ENCODE measurements around the gene PSME3.
"Not testable (repeated sequence)": the region's sequence is repeated elsewhere in the genome, so short reads cannot be mapped to it uniquely, and the experiment has no call there.

The PSME3 gene

GRCh38 chr17:42849031-42849430 lies 15.8 kb downstream of the PSME3 start:
- H3K27ac ChIP-seq (ENCODE audit: low read depth, low read length), result peak overlapping the region; percentile 94
- H3K9ac ChIP-seq (ENCODE audit: low read length in 5 of 5), result peak overlapping the region in 4 of 5 donors; percentile 17 to 77 (median 50)
- no peaks in the 10 kb centered on the region for H3K27me3 ChIP-seq (ENCODE audit: control insufficient read depth in 5 of 5, insufficient read depth in 4 of 5, low read length in 5 of 5)
- peaks cover 20 to 85% (median 66%) of the 10 kb centered on the region in 5 donors for H3K4me1 ChIP-seq (ENCODE audit: control insufficient read depth in 5 of 5, insufficient read depth in 5 of 5, low read length in 5 of 5)
- H3K4me3 ChIP-seq (ENCODE audit: low read depth in 1 of 5, low read length in 5 of 5), result no peak overlapping the region
- peaks cover 0 to 20% (median 19%) of the 10 kb centered on the region in 5 donors for H3K36me3 ChIP-seq (ENCODE audit: control insufficient read depth in 5 of 5, insufficient read depth in 5 of 5, low read length in 5 of 5)
- H3K9me3 ChIP-seq (ENCODE audit: control insufficient read depth in 5 of 5, low read length in 5 of 5), result no peaks in the 10 kb centered on the region

GRCh38 chr17:42849451-42850181 lies 16.4 kb downstream of the PSME3 start:
- no peaks in the 10 kb centered on the region for H3K27me3 ChIP-seq (ENCODE audit: control insufficient read depth in 5 of 5, insufficient read depth in 4 of 5, low read length in 5 of 5)
- H3K27ac ChIP-seq (ENCODE audit: low read depth, low read length), result peak overlapping the region; percentile 94
- H3K9ac ChIP-seq (ENCODE audit: low read length in 5 of 5), result peak overlapping the region; percentile 17 to 77 (median 55)

GRCh38 chr17:42850954-42851353 lies 17.8 kb downstream of the PSME3 start, which contains the start of gene AOC3:
TSS of gene AOC3 (plus strand) at chr17:42851199. CDS start at chr17:42851344, 145 bp downstream.
- peak within 1 kb of the TSS; percentile 71 to 93 (median 81) for H3K9ac ChIP-seq (ENCODE audit: low read length in 5 of 5)
- H3K4me1 ChIP-seq (ENCODE audit: control insufficient read depth in 5 of 5, insufficient read depth in 5 of 5, low read length in 5 of 5), result peaks cover 17 to 85% (median 67%) of the 10 kb centered on the region in 5 donors
- no peaks in the 10 kb centered on the region for H3K9me3 ChIP-seq (ENCODE audit: control insufficient read depth in 5 of 5, low read length in 5 of 5)
- peaks cover 0 to 16% (median 12%) of the 10 kb centered on the region in 5 donors for H3K36me3 ChIP-seq (ENCODE audit: control insufficient read depth in 5 of 5, insufficient read depth in 5 of 5, low read length in 5 of 5)
- no peaks in the 10 kb centered on the region for H3K27me3 ChIP-seq (ENCODE audit: control insufficient read depth in 5 of 5, insufficient read depth in 4 of 5, low read length in 5 of 5)
- peak within 1 kb of the TSS; percentile 94 for H3K27ac ChIP-seq (ENCODE audit: low read depth, low read length)
- peak within 1 kb of the TSS; percentile 70 to 92 (median 75) for H3K4me3 ChIP-seq (ENCODE audit: low read depth in 1 of 5, low read length in 5 of 5)

More at GRCh38 chr17:42849451-42850181, 16.4 kb downstream of the PSME3 start:
- peaks cover 17 to 85% (median 66%) of the 10 kb centered on the region in 5 donors for H3K4me1 ChIP-seq (ENCODE audit: control insufficient read depth in 5 of 5, insufficient read depth in 5 of 5, low read length in 5 of 5)
- H3K4me3 ChIP-seq (ENCODE audit: low read depth in 1 of 5, low read length in 5 of 5), result peak overlapping the region; percentile 34 to 48 (median 41)
- H3K36me3 ChIP-seq (ENCODE audit: control insufficient read depth in 5 of 5, insufficient read depth in 5 of 5, low read length in 5 of 5), result peaks cover 0 to 16% (median 13%) of the 10 kb centered on the region in 5 donors
- H3K9me3 ChIP-seq (ENCODE audit: control insufficient read depth in 5 of 5, low read length in 5 of 5), result no peaks in the 10 kb centered on the region

GRCh38 chr17:42851371-42852240 lies 18.4 kb downstream of the PSME3 start:
- Histone ChIP-seq H3K9ac (ENCODE audit: low read length in 5 of 5) (peak overlapping the region; percentile 71 to 93 (median 81)), H3K27ac (ENCODE audit: low read depth, low read length) (peak overlapping the region; percentile 94), H3K4me1 (ENCODE audit: control insufficient read depth in 5 of 5, insufficient read depth in 5 of 5, low read length in 5 of 5) (peaks cover 18 to 83% (median 70%) of the 10 kb centered on the region in 5 donors), H3K4me3 (ENCODE audit: low read depth in 1 of 5, low read length in 5 of 5) (peak overlapping the region; percentile 70 to 95 (median 75)), H3K36me3 (ENCODE audit: control insufficient read depth in 5 of 5, insufficient read depth in 5 of 5, low read length in 5 of 5) (peaks cover 0 to 20% (median 15%) of the 10 kb centered on the region in 5 donors)
- not testable (repeated sequence) for H3K9me3 ChIP-seq (ENCODE audit: control insufficient read depth in 5 of 5, low read length in 5 of 5); H3K27me3 ChIP-seq (ENCODE audit: control insufficient read depth in 5 of 5, insufficient read depth in 4 of 5, low read length in 5 of 5)

DNA sequence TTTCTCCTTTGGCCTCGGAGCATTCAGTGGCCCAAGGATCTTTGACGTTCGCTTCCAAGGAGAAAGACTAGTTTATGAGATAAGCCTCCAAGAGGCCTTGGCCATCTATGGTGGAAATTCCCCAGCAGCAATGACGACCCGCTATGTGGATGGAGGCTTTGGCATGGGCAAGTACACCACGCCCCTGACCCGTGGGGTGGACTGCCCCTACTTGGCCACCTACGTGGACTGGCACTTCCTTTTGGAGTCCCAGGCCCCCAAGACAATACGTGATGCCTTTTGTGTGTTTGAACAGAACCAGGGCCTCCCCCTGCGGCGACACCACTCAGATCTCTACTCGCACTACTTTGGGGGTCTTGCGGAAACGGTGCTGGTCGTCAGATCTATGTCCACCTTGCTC lies 19.2 kb downstream of the PSME3 start:
- Histone ChIP-seq H3K27me3 (ENCODE audit: control insufficient read depth in 5 of 5, insufficient read depth in 4 of 5, low read length in 5 of 5) (no peaks in the 10 kb centered on the region), H3K27ac (ENCODE audit: low read depth, low read length) (peak overlapping the region; percentile 94)

DNA sequence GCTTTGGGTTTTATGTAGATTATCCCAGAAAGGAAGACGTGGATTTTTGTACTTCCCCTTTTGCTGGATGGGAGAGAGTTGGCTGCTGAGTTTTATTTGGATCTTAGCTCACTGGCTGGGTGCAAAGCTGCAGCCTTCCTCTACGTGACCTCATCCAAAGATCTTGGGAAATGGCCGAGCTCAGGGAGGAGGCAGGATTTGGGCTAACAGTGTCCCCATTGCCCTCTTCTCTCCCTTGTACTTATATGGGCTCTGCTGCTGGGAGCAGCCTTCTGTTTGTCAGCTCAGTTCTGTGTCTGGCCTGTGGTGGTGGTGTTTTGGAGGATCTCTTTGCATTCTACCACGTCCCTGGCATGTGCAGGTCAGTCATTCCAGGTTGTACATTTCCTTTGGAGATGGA lies 19.8 kb downstream of the PSME3 start:
- H3K36me3 ChIP-seq (ENCODE audit: control insufficient read depth in 5 of 5, insufficient read depth in 5 of 5, low read length in 5 of 5), result peaks cover 4 to 33% (median 22%) of the 10 kb centered on the region in 5 donors
- peak overlapping the region; percentile 70 to 95 (median 75) for H3K4me3 ChIP-seq (ENCODE audit: low read depth in 1 of 5, low read length in 5 of 5)
- H3K27me3 ChIP-seq (ENCODE audit: control insufficient read depth in 5 of 5, insufficient read depth in 4 of 5, low read length in 5 of 5), result no peaks in the 10 kb centered on the region
- H3K27ac ChIP-seq (ENCODE audit: low read depth, low read length), result peak overlapping the region; percentile 94
- H3K9me3 ChIP-seq (ENCODE audit: control insufficient read depth in 5 of 5, low read length in 5 of 5), result no peaks in the 10 kb centered on the region
- H3K9ac ChIP-seq (ENCODE audit: low read length in 5 of 5), result peak overlapping the region; percentile 72 to 89 (median 81)
- H3K4me1 ChIP-seq (ENCODE audit: control insufficient read depth in 5 of 5, insufficient read depth in 5 of 5, low read length in 5 of 5), result peaks cover 17 to 81% (median 68%) of the 10 kb centered on the region in 5 donors

More for the DNA sequence above, 19.2 kb downstream of the PSME3 start:
- Histone ChIP-seq H3K4me3 (ENCODE audit: low read depth in 1 of 5, low read length in 5 of 5) (peak overlapping the region; percentile 70 to 95 (median 75)), H3K36me3 (ENCODE audit: control insufficient read depth in 5 of 5, insufficient read depth in 5 of 5, low read length in 5 of 5) (peaks cover 0 to 27% (median 22%) of the 10 kb centered on the region in 5 donors), H3K9ac (ENCODE audit: low read length in 5 of 5) (peak overlapping the region; percentile 72 to 89 (median 81)), H3K4me1 (ENCODE audit: control insufficient read depth in 5 of 5, insufficient read depth in 5 of 5, low read length in 5 of 5) (peaks cover 17 to 83% (median 71%) of the 10 kb centered on the region in 5 donors), H3K9me3 (ENCODE audit: control insufficient read depth in 5 of 5, low read length in 5 of 5) (no peaks in the 10 kb centered on the region)

DNA sequence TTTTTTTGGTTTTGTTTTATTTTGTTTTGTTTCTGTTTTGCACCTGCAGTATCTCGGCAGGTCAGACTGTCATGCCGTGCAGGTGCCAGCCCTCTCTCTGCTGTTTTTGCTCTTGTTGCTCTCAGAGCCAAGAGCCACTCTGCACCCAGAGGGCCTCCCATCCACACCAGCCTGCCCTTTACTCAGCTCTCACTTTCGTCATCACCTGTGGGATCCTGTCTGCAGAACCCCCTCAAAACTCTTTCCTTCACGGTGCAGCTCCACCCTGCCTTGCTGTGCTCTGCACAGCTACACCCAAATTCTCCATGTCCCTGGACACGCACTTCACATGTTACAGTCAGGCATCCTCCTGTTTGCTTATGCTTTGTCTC lies 20.4 kb downstream of the PSME3 start:
- H3K27ac ChIP-seq (ENCODE audit: low read depth, low read length), result peak overlapping the region; percentile 94
- peak overlapping the region; percentile 70 to 95 (median 75) for H3K4me3 ChIP-seq (ENCODE audit: low read depth in 1 of 5, low read length in 5 of 5)
- peaks cover 17 to 78% (median 68%) of the 10 kb centered on the region in 5 donors for H3K4me1 ChIP-seq (ENCODE audit: control insufficient read depth in 5 of 5, insufficient read depth in 5 of 5, low read length in 5 of 5)

GRCh38 chr17:42853968-42854790 lies 21.0 kb downstream of the PSME3 start:
- Histone ChIP-seq H3K36me3 (ENCODE audit: control insufficient read depth in 5 of 5, insufficient read depth in 5 of 5, low read length in 5 of 5) (peaks cover 5 to 38% (median 25%) of the 10 kb centered on the region in 5 donors), H3K4me3 (ENCODE audit: low read depth in 1 of 5, low read length in 5 of 5) (peak overlapping the region; percentile 70 to 95 (median 75)), H3K27me3 (ENCODE audit: control insufficient read depth in 5 of 5, insufficient read depth in 4 of 5, low read length in 5 of 5) (no peaks in the 10 kb centered on the region), H3K9ac (ENCODE audit: low read length in 5 of 5) (peak overlapping the region; percentile 72 to 89 (median 81)), H3K27ac (ENCODE audit: low read depth, low read length) (peak overlapping the region; percentile 94), H3K4me1 (ENCODE audit: control insufficient read depth in 5 of 5, insufficient read depth in 5 of 5, low read length in 5 of 5) (peaks cover 17 to 72% (median 64%) of the 10 kb centered on the region in 5 donors), H3K9me3 (ENCODE audit: control insufficient read depth in 5 of 5, low read length in 5 of 5) (no peaks in the 10 kb centered on the region)

More for the DNA sequence above, 20.4 kb downstream of the PSME3 start:
- Histone ChIP-seq H3K9me3 (ENCODE audit: control insufficient read depth in 5 of 5, low read length in 5 of 5) (no peaks in the 10 kb centered on the region), H3K27me3 (ENCODE audit: control insufficient read depth in 5 of 5, insufficient read depth in 4 of 5, low read length in 5 of 5) (no peaks in the 10 kb centered on the region), H3K36me3 (ENCODE audit: control insufficient read depth in 5 of 5, insufficient read depth in 5 of 5, low read length in 5 of 5) (peaks cover 5 to 37% (median 22%) of the 10 kb centered on the region in 5 donors), H3K9ac (ENCODE audit: low read length in 5 of 5) (peak overlapping the region; percentile 72 to 89 (median 81))

GRCh38 chr17:42855048-42855596 lies 21.9 kb downstream of the PSME3 start:
- H3K9me3 ChIP-seq (ENCODE audit: control insufficient read depth in 5 of 5, low read length in 5 of 5), result no peaks in the 10 kb centered on the region
- peak overlapping the region; percentile 94 for H3K27ac ChIP-seq (ENCODE audit: low read depth, low read length)
- H3K27me3 ChIP-seq (ENCODE audit: control insufficient read depth in 5 of 5, insufficient read depth in 4 of 5, low read length in 5 of 5), result no peaks in the 10 kb centered on the region
- H3K4me3 ChIP-seq (ENCODE audit: low read depth in 1 of 5, low read length in 5 of 5), result peak overlapping the region; percentile 70 to 95 (median 75)
- H3K36me3 ChIP-seq (ENCODE audit: control insufficient read depth in 5 of 5, insufficient read depth in 5 of 5, low read length in 5 of 5), result peaks cover 5 to 41% (median 31%) of the 10 kb centered on the region in 5 donors
- peaks cover 10 to 62% (median 54%) of the 10 kb centered on the region in 5 donors for H3K4me1 ChIP-seq (ENCODE audit: control insufficient read depth in 5 of 5, insufficient read depth in 5 of 5, low read length in 5 of 5)
- peak overlapping the region in 2 of 5 donors; percentile 64 to 89 for H3K9ac ChIP-seq (ENCODE audit: low read length in 5 of 5)

Measured in subcutaneous abdominal adipose tissue (tissue), 5 donors.